ENCODE results near the gene POLRMT.

The POLRMT gene

DNA sequence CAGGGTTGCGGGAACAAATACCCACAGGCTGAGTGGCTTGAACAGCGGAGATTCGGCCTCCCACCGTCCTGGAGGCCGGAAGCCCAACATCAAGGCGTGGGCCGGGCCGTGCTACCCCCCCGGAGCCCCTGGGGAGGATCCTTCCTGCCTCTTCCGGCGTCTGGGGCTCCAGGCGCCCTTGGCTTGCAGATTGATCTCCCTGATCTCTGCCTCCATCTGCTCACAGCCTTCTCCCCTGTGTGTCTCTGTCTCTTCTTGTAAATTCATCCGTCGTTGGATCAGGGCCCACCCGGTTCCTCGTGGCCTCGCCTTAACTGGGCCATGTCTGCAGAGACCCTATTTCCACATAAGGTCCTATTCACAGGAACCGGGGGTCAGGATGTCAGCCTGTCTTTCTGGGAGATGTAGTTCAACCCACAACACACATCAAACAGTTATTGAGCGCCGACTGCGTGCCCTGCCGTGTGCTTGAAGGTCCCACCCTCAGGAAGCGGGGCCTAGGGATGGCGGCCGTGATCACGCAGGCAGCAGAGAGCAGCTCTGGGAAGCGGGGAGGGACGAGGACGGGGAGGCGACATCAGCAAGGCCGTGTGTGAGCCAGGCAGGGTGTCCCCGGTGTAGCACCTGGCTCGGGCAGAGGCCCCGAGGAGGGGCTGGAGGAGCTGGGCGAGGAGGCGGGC is 22.4 kb downstream of the POLRMT start:
- TF ChIP-seq, protein P1, sequence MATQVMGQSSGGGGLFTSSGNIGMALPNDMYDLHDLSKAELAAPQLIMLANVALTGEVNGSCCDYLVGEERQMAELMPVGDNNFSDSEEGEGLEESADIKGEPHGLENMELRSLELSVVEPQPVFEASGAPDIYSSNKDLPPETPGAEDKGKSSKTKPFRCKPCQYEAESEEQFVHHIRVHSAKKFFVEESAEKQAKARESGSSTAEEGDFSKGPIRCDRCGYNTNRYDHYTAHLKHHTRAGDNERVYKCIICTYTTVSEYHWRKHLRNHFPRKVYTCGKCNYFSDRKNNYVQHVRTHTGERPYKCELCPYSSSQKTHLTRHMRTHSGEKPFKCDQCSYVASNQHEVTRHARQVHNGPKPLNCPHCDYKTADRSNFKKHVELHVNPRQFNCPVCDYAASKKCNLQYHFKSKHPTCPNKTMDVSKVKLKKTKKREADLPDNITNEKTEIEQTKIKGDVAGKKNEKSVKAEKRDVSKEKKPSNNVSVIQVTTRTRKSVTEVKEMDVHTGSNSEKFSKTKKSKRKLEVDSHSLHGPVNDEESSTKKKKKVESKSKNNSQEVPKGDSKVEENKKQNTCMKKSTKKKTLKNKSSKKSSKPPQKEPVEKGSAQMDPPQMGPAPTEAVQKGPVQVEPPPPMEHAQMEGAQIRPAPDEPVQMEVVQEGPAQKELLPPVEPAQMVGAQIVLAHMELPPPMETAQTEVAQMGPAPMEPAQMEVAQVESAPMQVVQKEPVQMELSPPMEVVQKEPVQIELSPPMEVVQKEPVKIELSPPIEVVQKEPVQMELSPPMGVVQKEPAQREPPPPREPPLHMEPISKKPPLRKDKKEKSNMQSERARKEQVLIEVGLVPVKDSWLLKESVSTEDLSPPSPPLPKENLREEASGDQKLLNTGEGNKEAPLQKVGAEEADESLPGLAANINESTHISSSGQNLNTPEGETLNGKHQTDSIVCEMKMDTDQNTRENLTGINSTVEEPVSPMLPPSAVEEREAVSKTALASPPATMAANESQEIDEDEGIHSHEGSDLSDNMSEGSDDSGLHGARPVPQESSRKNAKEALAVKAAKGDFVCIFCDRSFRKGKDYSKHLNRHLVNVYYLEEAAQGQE (IDR thresholded peaks at IDR 0.05; ENCODE audit: insufficient read depth in 1 of 2, low read depth in 2 of 2, low read length in 2 of 2), result peak in 1 of 2 experiments; percentile 20; a peak in 1 of 4 replicates
- no peak for TF ChIP-seq SIN3A (IDR thresholded peaks at IDR 0.05; ENCODE audit: borderline replicate concordance, insufficient read depth, low read length)

DNA sequence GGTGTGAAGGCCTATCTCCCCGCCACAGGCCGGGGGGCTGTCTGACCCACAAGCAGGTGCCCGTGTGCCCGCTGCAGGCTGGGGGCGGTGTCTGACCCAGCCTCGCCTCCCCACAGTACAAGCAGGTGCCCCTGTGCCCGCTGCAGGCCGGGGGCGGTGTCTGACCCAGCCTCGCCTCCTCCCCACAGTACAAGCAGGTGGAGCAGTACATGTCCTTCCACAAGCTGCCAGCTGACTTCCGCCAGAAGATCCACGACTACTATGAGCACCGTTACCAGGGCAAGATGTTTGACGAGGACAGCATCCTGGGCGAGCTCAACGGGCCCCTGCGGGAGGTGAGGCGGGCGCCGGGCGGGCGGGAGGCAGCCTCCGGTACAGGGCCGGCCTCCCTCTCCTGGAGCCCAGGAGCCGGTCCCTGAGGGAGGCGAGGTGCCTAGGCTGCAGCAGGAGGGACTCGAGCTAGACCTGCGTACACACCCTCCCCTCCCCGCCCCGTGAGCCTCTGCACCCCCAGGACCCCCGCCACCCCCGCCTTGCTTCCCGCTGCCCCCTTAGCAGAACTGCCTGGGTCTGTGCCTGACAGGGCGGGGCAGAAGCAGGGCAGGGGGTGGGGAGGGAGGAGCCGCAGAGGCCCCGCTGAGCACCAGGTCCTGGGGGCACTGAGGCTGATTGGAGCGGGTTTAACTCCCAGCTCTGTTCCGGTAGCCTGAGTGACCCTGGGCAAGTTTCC is 23.1 kb downstream of the POLRMT start:
- no peak for TF ChIP-seq POLR2AphosphoS5 (IDR thresholded peaks at IDR 0.05; ENCODE audit: low read depth, low read length)
- TF ChIP-seq SIN3A (IDR thresholded peaks at IDR 0.05; ENCODE audit: borderline replicate concordance, insufficient read depth, low read length), result no peak
- TF ChIP-seq TAF1 (IDR thresholded peaks at IDR 0.05; ENCODE audit: borderline replicate concordance, insufficient read depth, low read length), result no peak
- TF ChIP-seq FOXP2 (optimal IDR thresholded peaks at IDR 0.05; ENCODE audit: borderline replicate concordance, extremely low read depth, extremely low read length, insufficient read depth), result no peak
- TF ChIP-seq, protein P1 (IDR thresholded peaks at IDR 0.05; ENCODE audit: insufficient read depth in 1 of 2, low read depth in 2 of 2, low read length in 2 of 2), result no peak

DNA sequence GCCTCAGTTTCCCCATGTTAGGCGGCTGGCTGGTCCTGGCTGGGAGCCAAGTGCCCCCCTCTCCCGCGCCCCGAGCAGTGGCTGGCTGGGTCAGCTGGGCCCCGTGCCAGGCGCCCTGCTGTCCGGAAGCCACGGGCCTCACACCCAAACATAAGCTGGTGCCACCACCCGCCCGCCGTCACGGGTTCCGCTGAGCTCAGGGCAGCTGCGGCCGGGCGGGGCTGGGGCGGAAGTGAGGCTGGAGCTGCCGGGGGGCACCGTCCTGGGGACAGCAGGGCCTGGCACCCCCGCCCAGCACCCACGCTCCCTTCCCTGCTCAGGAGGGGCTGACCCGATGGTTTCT is 24.4 kb downstream of the POLRMT start:
- TF ChIP-seq SIN3A (IDR thresholded peaks at IDR 0.05; ENCODE audit: borderline replicate concordance, insufficient read depth, low read length), result no peak
- TF ChIP-seq FOXP2 (optimal IDR thresholded peaks at IDR 0.05; ENCODE audit: borderline replicate concordance, extremely low read depth, extremely low read length, insufficient read depth), result no peak
- TF ChIP-seq, protein P1 (IDR thresholded peaks at IDR 0.05; ENCODE audit: insufficient read depth in 1 of 2, low read depth in 2 of 2, low read length in 2 of 2), result no peak
- no peak for TF ChIP-seq TAF1 (IDR thresholded peaks at IDR 0.05; ENCODE audit: borderline replicate concordance, insufficient read depth, low read length)
- TF ChIP-seq POLR2AphosphoS5 (IDR thresholded peaks at IDR 0.05; ENCODE audit: low read depth, low read length), result no peak

DNA sequence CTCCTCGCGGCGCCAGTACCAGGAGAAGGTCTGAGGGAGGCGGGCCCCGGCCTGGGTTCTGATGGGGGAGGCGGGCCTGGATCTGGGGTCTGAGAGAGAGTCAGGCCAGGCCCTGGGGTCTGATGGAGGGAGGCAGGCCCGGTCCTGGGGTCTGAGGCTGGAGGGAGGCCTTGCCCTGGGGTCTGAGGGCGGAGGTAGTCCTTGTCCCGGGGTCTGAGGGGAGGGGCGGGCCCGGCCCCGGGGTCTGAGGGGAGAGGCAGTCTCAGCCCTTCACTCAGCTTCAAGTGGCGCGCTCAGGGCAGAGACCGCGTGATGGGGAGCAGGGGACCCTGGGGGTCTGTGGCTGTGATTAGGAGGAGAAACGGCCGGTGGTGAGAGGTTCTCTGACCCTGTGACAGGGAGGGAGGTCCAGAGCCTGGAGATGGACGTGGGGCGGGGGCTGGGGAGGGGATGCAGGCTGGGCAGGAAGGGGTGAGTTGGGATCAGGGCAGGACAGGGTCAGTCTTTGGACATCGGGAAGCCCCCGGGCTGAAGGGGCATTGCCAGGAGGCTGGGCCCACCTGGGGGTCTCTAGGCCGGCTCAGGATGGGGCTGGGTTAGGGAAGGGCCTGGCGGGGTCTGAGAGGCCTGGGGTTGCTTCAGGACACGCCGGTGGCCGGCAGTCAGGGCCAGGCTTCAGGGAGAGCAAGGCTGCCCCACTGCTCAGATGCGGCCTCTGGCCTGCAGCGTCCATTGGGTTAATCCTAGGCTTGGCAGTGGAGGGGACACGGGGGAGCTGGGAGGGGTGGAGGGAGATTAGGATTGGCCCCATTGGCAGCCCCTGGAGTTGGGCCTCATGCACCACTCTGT is 25.0 kb downstream of the POLRMT start:
- TF ChIP-seq, protein P1 (IDR thresholded peaks at IDR 0.05; ENCODE audit: insufficient read depth in 1 of 2, low read depth in 2 of 2, low read length in 2 of 2), result no peak
- no peak for TF ChIP-seq POLR2AphosphoS5 (IDR thresholded peaks at IDR 0.05; ENCODE audit: low read depth, low read length)
- TF ChIP-seq FOXP2 (optimal IDR thresholded peaks at IDR 0.05; ENCODE audit: borderline replicate concordance, extremely low read depth, extremely low read length, insufficient read depth), result no peak
- TF ChIP-seq SIN3A (IDR thresholded peaks at IDR 0.05; ENCODE audit: borderline replicate concordance, insufficient read depth, low read length), result no peak
- TF ChIP-seq TAF1 (IDR thresholded peaks at IDR 0.05; ENCODE audit: borderline replicate concordance, insufficient read depth, low read length), result no peak
